ENCODE data around the gene CLDN5.

DNA sequence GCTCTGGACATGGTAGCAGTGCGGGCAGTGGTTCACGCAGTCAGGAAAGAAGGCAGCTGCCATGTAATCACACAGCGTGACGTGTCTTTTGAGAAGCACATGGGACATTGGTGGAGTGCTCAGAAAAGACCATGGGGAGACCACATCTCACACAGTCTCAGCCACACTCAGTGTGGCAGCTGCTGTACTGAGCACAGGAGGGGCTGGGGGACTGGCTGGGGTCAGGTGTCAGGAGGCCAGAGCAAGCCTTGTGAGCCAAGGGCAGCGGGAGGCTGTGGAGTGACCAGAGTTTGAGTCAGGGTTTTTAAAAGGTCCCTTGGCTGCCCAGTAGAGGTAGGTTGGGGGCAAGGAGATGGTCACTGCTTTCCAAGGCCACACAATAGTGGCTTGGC lies 18.5 kb downstream of the CLDN5 start:
- TF ChIP-seq, protein P1, sequence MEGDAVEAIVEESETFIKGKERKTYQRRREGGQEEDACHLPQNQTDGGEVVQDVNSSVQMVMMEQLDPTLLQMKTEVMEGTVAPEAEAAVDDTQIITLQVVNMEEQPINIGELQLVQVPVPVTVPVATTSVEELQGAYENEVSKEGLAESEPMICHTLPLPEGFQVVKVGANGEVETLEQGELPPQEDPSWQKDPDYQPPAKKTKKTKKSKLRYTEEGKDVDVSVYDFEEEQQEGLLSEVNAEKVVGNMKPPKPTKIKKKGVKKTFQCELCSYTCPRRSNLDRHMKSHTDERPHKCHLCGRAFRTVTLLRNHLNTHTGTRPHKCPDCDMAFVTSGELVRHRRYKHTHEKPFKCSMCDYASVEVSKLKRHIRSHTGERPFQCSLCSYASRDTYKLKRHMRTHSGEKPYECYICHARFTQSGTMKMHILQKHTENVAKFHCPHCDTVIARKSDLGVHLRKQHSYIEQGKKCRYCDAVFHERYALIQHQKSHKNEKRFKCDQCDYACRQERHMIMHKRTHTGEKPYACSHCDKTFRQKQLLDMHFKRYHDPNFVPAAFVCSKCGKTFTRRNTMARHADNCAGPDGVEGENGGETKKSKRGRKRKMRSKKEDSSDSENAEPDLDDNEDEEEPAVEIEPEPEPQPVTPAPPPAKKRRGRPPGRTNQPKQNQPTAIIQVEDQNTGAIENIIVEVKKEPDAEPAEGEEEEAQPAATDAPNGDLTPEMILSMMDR (IDR thresholded peaks at IDR 0.05) = no peak
- TF ChIP-seq POLR2A (IDR thresholded peaks at IDR 0.05) = no peak
